Neuronal stem cell (in vitro differentiated cells): ENCODE data around the gene ARIH1.

ENCODE experiments used
- DNase-seq: peaks from one replicate; pipeline ENCODE4 v3.0.0-alpha.2; 2013; ENCODE audit warnings: low spot score
- H2AFZ ChIP-seq: one replicate; pipeline ENCODE4 v1.6.1; 2013; ENCODE audit warnings: mild to moderate bottlenecking, low read length, inconsistent platforms
- H2AK5ac ChIP-seq: 2 replicates; pipeline ENCODE4 v1.6.1; 2013; ENCODE audit warnings: low read depth, mild to moderate bottlenecking, inconsistent platforms, low read length, moderate library complexity, mixed read lengths
- H2BK120ac ChIP-seq: 2 replicates; pipeline ENCODE4 v1.6.1; 2013; ENCODE audit warnings: low read depth, mild to moderate bottlenecking, inconsistent platforms, low read length, moderate library complexity, mixed read lengths
- H2BK12ac ChIP-seq: one replicate; pipeline ENCODE4 v1.6.1; 2013; ENCODE audit warnings: low read length, inconsistent platforms
- H2BK15ac ChIP-seq: 2 replicates; pipeline ENCODE4 v1.6.1; 2013; ENCODE audit warnings: mild to moderate bottlenecking, low read length, inconsistent platforms, mixed read lengths
- H2BK5ac ChIP-seq: one replicate; pipeline ENCODE4 v1.6.1; 2013; ENCODE audit warnings: inconsistent platforms, mild to moderate bottlenecking, low read length, moderate library complexity
- H3K14ac ChIP-seq: one replicate; pipeline ENCODE4 v1.6.1; 2013; ENCODE audit warnings: low read length, inconsistent platforms
- H3K18ac ChIP-seq: 2 replicates; pipeline ENCODE4 v1.6.1; 2013; ENCODE audit warnings: low read length, inconsistent platforms
- H3K23ac ChIP-seq: 2 replicates; pipeline ENCODE4 v1.6.1; 2013; ENCODE audit warnings: low read depth, mild to moderate bottlenecking, mixed read lengths, low read length, inconsistent platforms; ENCODE audit not compliant: poor library complexity
- H3K27ac ChIP-seq: replicated peaks from 3 replicates; pipeline ENCODE4 v1.5.1; 2013; ENCODE audit warnings: low read length, inconsistent platforms
- H3K27me3 ChIP-seq, 3 experiments: 2 replicates each; pipeline ENCODE4 v1.6.1; 2013; ENCODE audit warnings: low read length in 3 of 3, mild to moderate bottlenecking in 2 of 3, inconsistent platforms in 1 of 3, low read depth in 1 of 3, mixed read lengths in 1 of 3, moderate library complexity in 1 of 3; ENCODE audit not compliant: control insufficient read depth in 3 of 3, insufficient read depth in 3 of 3
- H3K36me3 ChIP-seq, 2 donors: replicated peaks in 1 of 2; 2 replicates each; pipeline ENCODE4 v1.6.1; 2013; ENCODE audit warnings: low read length in 2 of 2; ENCODE audit not compliant: control insufficient read depth in 2 of 2, insufficient read depth in 2 of 2
- H3K4ac ChIP-seq: 2 replicates; pipeline ENCODE4 v1.6.1; 2013; ENCODE audit warnings: inconsistent platforms, mild to moderate bottlenecking, low read length, moderate library complexity
- H3K4me1 ChIP-seq, 2 donors: 1 replicate in 1 of 2; 2 replicates in 1 of 2; pipeline ENCODE4 v1.6.1; 2013; ENCODE audit warnings: low read length in 2 of 2, low read depth in 1 of 2; ENCODE audit not compliant: control insufficient read depth in 2 of 2, insufficient read depth in 1 of 2
- H3K4me2 ChIP-seq: one replicate; pipeline ENCODE4 v1.6.1; 2013; ENCODE audit warnings: mild to moderate bottlenecking, low read length, inconsistent platforms; ENCODE audit not compliant: insufficient read depth, poor library complexity, severe bottlenecking
- H3K4me3 ChIP-seq, 2 donors: 2 replicates each; pipeline ENCODE4 v1.5.1; 2013; ENCODE audit warnings: low read length in 2 of 2, mild to moderate bottlenecking in 2 of 2, inconsistent platforms in 1 of 2, moderate library complexity in 1 of 2
- H3K79me1 ChIP-seq: one replicate; pipeline ENCODE4 v1.6.1; 2013; ENCODE audit warnings: low read depth, mild to moderate bottlenecking, inconsistent platforms, low read length, moderate library complexity
- H3K9ac ChIP-seq: one replicate; pipeline ENCODE4 v1.6.1; 2013; ENCODE audit warnings: mild to moderate bottlenecking, low read depth, low read length, inconsistent platforms; ENCODE audit not compliant: poor library complexity
- H3K9me3 ChIP-seq, 2 donors: replicated peaks in 1 of 2; 2 replicates each; pipeline versions ENCODE3 to v1.6.1; 2013; ENCODE audit warnings: low read length in 2 of 2, mild to moderate bottlenecking in 2 of 2, inconsistent platforms in 1 of 2, low read depth in 1 of 2, mixed read lengths in 1 of 2, moderate library complexity in 1 of 2; ENCODE audit not compliant: control insufficient read depth in 2 of 2, insufficient read depth in 1 of 2
- H4K8ac ChIP-seq: one replicate; pipeline ENCODE4 v1.6.1; 2013; ENCODE audit warnings: low read depth, mild to moderate bottlenecking, inconsistent platforms, low read length, moderate library complexity
- H4K91ac ChIP-seq: one replicate; pipeline ENCODE4 v1.6.1; 2013; ENCODE audit warnings: low read length, low read depth, mild to moderate bottlenecking, inconsistent platforms; ENCODE audit not compliant: poor library complexity
- WGBS, 2 donors: extraction: QIAGEN DNeasy Blood & Tissue Kit; methylation state at CpG; one replicate each; pipeline ENCODE4 v1.1.7; 2013; ENCODE audit warnings: missing lambda C conversion rate in 2 of 2, mixed read lengths in 1 of 2; ENCODE audit not compliant: insufficient read length in 2 of 2, insufficient replicate concordance in 1 of 2; ENCODE audit errors: extremely low coverage in 2 of 2; 5-methylcytosine and 5-hydroxymethylcytosine counted together

The ARIH1 gene

DNA sequence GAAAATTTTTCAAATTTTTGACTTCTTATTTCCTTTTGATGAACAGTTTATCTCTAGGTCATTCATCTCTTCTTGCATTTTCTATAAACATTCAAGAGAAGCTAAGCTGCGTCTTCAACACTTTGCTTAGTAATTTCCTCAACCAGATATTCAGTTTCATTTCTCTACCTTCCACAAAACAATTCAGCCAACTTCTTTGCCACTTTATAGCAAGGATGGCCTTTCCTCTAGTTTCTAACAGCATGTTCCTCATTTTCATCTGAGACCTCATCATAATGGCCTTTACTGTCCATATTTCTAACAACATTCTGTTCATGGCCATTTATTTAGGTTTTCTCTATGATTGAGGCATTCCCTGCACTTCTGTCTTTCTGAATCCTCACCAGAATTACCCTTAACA is 90.0 kb downstream of the ARIH1 start:
- no peak overlapping the region for H2BK15ac ChIP-seq
- H4K91ac ChIP-seq: no peak overlapping the region
- H3K23ac ChIP-seq: no peak overlapping the region
- DNase-seq: no peak
- no peak overlapping the region for H2BK5ac ChIP-seq
- H3K27ac ChIP-seq: no peak overlapping the region
- no peak overlapping the region for H2AK5ac ChIP-seq
- H2BK12ac ChIP-seq: no peak overlapping the region
- H3K4me3 ChIP-seq: no peak overlapping the region
- H3K4me1 ChIP-seq: no peaks in the 10 kb centered on the region
- no peaks in the 10 kb centered on the region for H3K9me3 ChIP-seq
- WGBS, 2 donors: no CpG with 5 or more reads among the region's 1 CpG
- H3K4ac ChIP-seq: no peak overlapping the region
- peaks cover 3% of the 10 kb centered on the region for H3K79me1 ChIP-seq
- no peak overlapping the region for H3K9ac ChIP-seq
- H4K8ac ChIP-seq: no peak overlapping the region
- no peak overlapping the region for H3K14ac ChIP-seq
- H3K4me2 ChIP-seq: no peak overlapping the region
- no peak overlapping the region for H2BK120ac ChIP-seq
- peaks cover 11 to 93% of the 10 kb centered on the region in 2 donors for H3K36me3 ChIP-seq
- H3K18ac ChIP-seq: no peak overlapping the region
- H3K27me3 ChIP-seq: no peaks in the 10 kb centered on the region
- no peak overlapping the region for H2AFZ ChIP-seq

- Histone ChIP-seq H2AK5ac (no peak overlapping the region), H2BK5ac (no peak overlapping the region), H4K8ac (no peak overlapping the region), H3K9ac (no peak overlapping the region), H3K23ac (no peak overlapping the region), H3K27ac (no peak overlapping the region), H3K4me1 (no peaks in the 10 kb centered on the region), H3K4me3 (no peak overlapping the region), H2BK12ac (no peak overlapping the region), H3K79me1 (peaks cover 3% of the 10 kb centered on the region), H2BK15ac (no peak overlapping the region), H3K18ac (no peak overlapping the region), H4K91ac (no peak overlapping the region), H2BK120ac (no peak overlapping the region), H3K4ac (no peak overlapping the region), H3K9me3 (no peaks in the 10 kb centered on the region), H3K4me2 (no peak overlapping the region), H2AFZ (no peak overlapping the region), H3K27me3 (no peaks in the 10 kb centered on the region), H3K36me3 (peaks cover 12 to 99% of the 10 kb centered on the region in 2 donors), H3K14ac (no peak overlapping the region)
- no CpG with 5 or more reads among the region's 1 CpG for WGBS, 2 donors
- no peak for DNase-seq
Measured at GRCh38 chr15:72566973-72567372, 92.8 kb downstream of the ARIH1 start.

DNA sequence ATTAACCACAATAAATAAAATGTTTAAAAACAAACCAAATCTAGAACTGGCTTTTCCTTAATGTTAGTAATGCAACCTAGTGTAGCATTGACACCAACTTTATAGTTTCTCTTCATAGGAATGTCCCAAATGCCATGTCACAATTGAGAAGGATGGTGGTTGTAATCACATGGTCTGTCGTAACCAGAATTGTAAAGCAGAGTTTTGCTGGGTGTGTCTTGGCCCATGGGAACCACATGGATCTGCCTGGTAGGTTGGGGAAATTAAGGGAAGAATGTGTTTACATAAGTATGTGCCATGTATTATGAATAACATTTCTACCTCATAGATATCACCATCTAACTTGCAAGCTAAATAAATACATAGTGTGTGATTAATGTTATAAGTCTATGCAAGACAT is 95.9 kb downstream of the ARIH1 start:
- H2BK5ac ChIP-seq: no peak overlapping the region
- H2BK120ac ChIP-seq: no peak overlapping the region
- H2AK5ac ChIP-seq: no peak overlapping the region
- H3K36me3 ChIP-seq: peaks cover 7 to 98% of the 10 kb centered on the region in 2 donors
- H3K4me2 ChIP-seq: no peak overlapping the region
- no peak overlapping the region for H3K9ac ChIP-seq
- H3K4me3 ChIP-seq: no peak overlapping the region
- H3K23ac ChIP-seq: no peak overlapping the region
- no peaks in the 10 kb centered on the region for H3K27me3 ChIP-seq
- no peak overlapping the region for H3K4ac ChIP-seq
- no peak overlapping the region for H4K91ac ChIP-seq
- no peaks in the 10 kb centered on the region for H3K9me3 ChIP-seq
- H3K14ac ChIP-seq: no peak overlapping the region
- H4K8ac ChIP-seq: no peak overlapping the region
- no CpG with 5 or more reads among the region's 1 CpG for WGBS, 2 donors
- no peaks in the 10 kb centered on the region for H3K79me1 ChIP-seq
- no peak overlapping the region for H2BK15ac ChIP-seq
- no peak overlapping the region for H2AFZ ChIP-seq
- no peak overlapping the region for H3K18ac ChIP-seq
- no peak for DNase-seq
- H2BK12ac ChIP-seq: no peak overlapping the region
- no peak overlapping the region for H3K27ac ChIP-seq
- H3K4me1 ChIP-seq: no peaks in the 10 kb centered on the region

GRCh38 chr15:72579814-72580213 is 105.7 kb downstream of the ARIH1 start:
- WGBS, 2 donors: no CpG with 5 or more reads among the region's 3 CpGs
- H3K18ac ChIP-seq: no peak overlapping the region

More at GRCh38 chr15:72579814-72580213, 105.7 kb downstream of the ARIH1 start:
- peaks cover 21 to 96% of the 10 kb centered on the region in 2 donors for H3K36me3 ChIP-seq
- no peak for DNase-seq
- H3K27me3 ChIP-seq: no peaks in the 10 kb centered on the region
- H2BK15ac ChIP-seq: no peak overlapping the region
- no peaks in the 10 kb centered on the region for H3K79me1 ChIP-seq
- peaks cover 0 to 5% of the 10 kb centered on the region in 2 donors for H3K4me1 ChIP-seq
- no peak overlapping the region for H2BK5ac ChIP-seq
- no peak overlapping the region for H2BK120ac ChIP-seq
- no peak overlapping the region for H3K4me3 ChIP-seq
- no peak overlapping the region for H2AK5ac ChIP-seq
- no peak overlapping the region for H3K14ac ChIP-seq
- no peak overlapping the region for H2BK12ac ChIP-seq
- no peak overlapping the region for H3K23ac ChIP-seq
- peaks cover 0 to 18% of the 10 kb centered on the region in 2 donors for H3K9me3 ChIP-seq
- no peak overlapping the region for H3K4ac ChIP-seq
- no peak overlapping the region for H4K91ac ChIP-seq
- H3K27ac ChIP-seq: no peak overlapping the region
- H4K8ac ChIP-seq: no peak overlapping the region
- no peak overlapping the region for H3K9ac ChIP-seq
- H3K4me2 ChIP-seq: no peak overlapping the region
- H2AFZ ChIP-seq: no peak overlapping the region
